ENCODE data around the gene TENT5C.

- TF ChIP-seq POLR2A (IDR thresholded peaks at IDR 0.05): no peak
- no peak for TF ChIP-seq CTCF (IDR thresholded peaks at IDR 0.05)
These were observed 11.1 kb downstream of the TENT5C start for GRCh38 chr1:117616967-117617366.
